ENCODE measurements around the gene RCSD1.

Gene RCSD1, protein sequence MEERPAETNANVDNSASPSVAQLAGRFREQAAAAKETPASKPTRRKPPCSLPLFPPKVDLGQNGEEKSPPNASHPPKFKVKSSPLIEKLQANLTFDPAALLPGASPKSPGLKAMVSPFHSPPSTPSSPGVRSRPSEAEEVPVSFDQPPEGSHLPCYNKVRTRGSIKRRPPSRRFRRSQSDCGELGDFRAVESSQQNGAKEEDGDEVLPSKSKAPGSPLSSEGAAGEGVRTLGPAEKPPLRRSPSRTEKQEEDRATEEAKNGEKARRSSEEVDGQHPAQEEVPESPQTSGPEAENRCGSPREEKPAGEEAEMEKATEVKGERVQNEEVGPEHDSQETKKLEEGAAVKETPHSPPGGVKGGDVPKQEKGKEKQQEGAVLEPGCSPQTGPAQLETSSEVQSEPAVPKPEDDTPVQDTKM

GRCh38 chr1:167629681-167630567 is at the start of gene RCSD1:
Gene RCSD1, plus strand, starts transcription at chr1:167630232. Its CDS starts 192 bp downstream, at chr1:167630424.
- Histone ChIP-seq H3K9me2 (ENCODE audit: low read depth, low read length) (no peaks in the 10 kb centered on the region), H4K20me1 (ENCODE audit: insufficient read depth, low read length) (no peaks in the 10 kb centered on the region), H3K36me3 (ENCODE audit: insufficient read depth, low read length) (peaks cover 41% of the 10 kb centered on the region), H3K79me2 (ENCODE audit: insufficient read depth, low read length) (peaks cover 48% of the 10 kb centered on the region), H3K9me3 (ENCODE audit: low read length) (no peaks in the 10 kb centered on the region), H3K4me3 (ENCODE audit: low read depth, low read length, poor library complexity, severe bottlenecking) (peak within 1 kb of the TSS; percentile 96), H3K4me2 (ENCODE audit: low read length) (peak within 1 kb of the TSS; percentile 86), H3K4me1 (ENCODE audit: insufficient read depth, low read length, severe bottlenecking) (peaks cover 73% of the 10 kb centered on the region), H3K9ac (ENCODE audit: low read length) (peak within 1 kb of the TSS; percentile 94), H2AFZ (ENCODE audit: low read length) (no peak within 1 kb of the TSS), H3K27me3 (ENCODE audit: insufficient read depth, low read length) (no peaks in the 10 kb centered on the region), H3K27ac (ENCODE audit: low read depth, low read length, poor library complexity, severe bottlenecking) (peak within 1 kb of the TSS; percentile 99), H3F3A (ENCODE audit: insufficient read depth, low read length) (peaks cover 4% of the 10 kb centered on the region; the same call in 1 of the 2 replicates)
- TF ChIP-seq, protein P1, sequence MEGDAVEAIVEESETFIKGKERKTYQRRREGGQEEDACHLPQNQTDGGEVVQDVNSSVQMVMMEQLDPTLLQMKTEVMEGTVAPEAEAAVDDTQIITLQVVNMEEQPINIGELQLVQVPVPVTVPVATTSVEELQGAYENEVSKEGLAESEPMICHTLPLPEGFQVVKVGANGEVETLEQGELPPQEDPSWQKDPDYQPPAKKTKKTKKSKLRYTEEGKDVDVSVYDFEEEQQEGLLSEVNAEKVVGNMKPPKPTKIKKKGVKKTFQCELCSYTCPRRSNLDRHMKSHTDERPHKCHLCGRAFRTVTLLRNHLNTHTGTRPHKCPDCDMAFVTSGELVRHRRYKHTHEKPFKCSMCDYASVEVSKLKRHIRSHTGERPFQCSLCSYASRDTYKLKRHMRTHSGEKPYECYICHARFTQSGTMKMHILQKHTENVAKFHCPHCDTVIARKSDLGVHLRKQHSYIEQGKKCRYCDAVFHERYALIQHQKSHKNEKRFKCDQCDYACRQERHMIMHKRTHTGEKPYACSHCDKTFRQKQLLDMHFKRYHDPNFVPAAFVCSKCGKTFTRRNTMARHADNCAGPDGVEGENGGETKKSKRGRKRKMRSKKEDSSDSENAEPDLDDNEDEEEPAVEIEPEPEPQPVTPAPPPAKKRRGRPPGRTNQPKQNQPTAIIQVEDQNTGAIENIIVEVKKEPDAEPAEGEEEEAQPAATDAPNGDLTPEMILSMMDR (IDR thresholded peaks at IDR 0.05; ENCODE audit: low read length): no peak
- TF ChIP-seq EZH2 (IDR thresholded peaks at IDR 0.05; ENCODE audit: borderline replicate concordance, low read length): no peak

DNA sequence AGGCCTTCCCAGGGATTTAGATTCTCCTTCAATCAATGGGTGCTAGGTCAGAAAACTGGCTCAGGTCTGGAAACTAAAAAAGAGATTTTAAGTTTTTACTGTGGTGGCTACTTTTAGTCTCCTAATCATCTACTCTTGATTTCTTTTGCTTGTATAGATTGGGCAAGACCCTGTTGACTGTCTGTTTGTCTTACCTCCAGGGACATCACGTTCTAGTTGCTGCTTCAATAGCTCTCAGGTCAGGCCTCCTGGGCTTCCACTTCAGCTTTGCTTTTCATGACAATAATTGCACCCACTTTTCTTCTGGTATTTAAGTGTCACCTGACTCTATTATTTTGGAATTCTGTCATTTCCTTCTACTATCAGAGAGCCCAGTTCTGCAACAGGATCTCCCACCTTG is 48.0 kb upstream of the RCSD1 start:
- H3K4me2 ChIP-seq (ENCODE audit: low read length): no peak overlapping the region
- no peaks in the 10 kb centered on the region for H4K20me1 ChIP-seq (ENCODE audit: insufficient read depth, low read length)
- H3K36me3 ChIP-seq (ENCODE audit: insufficient read depth, low read length): peaks cover 12% of the 10 kb centered on the region
- no peaks in the 10 kb centered on the region for H3K9me2 ChIP-seq (ENCODE audit: low read depth, low read length)
- no peak overlapping the region for H2AFZ ChIP-seq (ENCODE audit: low read length)
- H3K27me3 ChIP-seq (ENCODE audit: insufficient read depth, low read length): no peaks in the 10 kb centered on the region
- no peaks in the 10 kb centered on the region for H3F3A ChIP-seq (ENCODE audit: insufficient read depth, low read length)
- H3K4me3 ChIP-seq (ENCODE audit: low read depth, low read length, poor library complexity, severe bottlenecking): no peak overlapping the region
- no peak for TF ChIP-seq EZH2 (IDR thresholded peaks at IDR 0.05; ENCODE audit: borderline replicate concordance, low read length)
- TF ChIP-seq, protein P1 (IDR thresholded peaks at IDR 0.05; ENCODE audit: low read length): no peak
- H3K9me3 ChIP-seq (ENCODE audit: low read length): no peaks in the 10 kb centered on the region
- no peak overlapping the region for H3K27ac ChIP-seq (ENCODE audit: low read depth, low read length, poor library complexity, severe bottlenecking)
- no peak overlapping the region for H3K9ac ChIP-seq (ENCODE audit: low read length)
- no peaks in the 10 kb centered on the region for H3K79me2 ChIP-seq (ENCODE audit: insufficient read depth, low read length)
- no peaks in the 10 kb centered on the region for H3K4me1 ChIP-seq (ENCODE audit: insufficient read depth, low read length, severe bottlenecking)

GRCh38 chr1:167582722-167583121 is 47.3 kb upstream of the RCSD1 start:
- TF ChIP-seq, protein P1 (IDR thresholded peaks at IDR 0.05; ENCODE audit: low read length): no peak
- TF ChIP-seq EZH2 (IDR thresholded peaks at IDR 0.05; ENCODE audit: borderline replicate concordance, low read length): no peak
- Histone ChIP-seq H4K20me1 (ENCODE audit: insufficient read depth, low read length) (no peaks in the 10 kb centered on the region), H3F3A (ENCODE audit: insufficient read depth, low read length) (no peaks in the 10 kb centered on the region), H3K4me2 (ENCODE audit: low read length) (no peak overlapping the region), H3K4me1 (ENCODE audit: insufficient read depth, low read length, severe bottlenecking) (no peaks in the 10 kb centered on the region), H2AFZ (ENCODE audit: low read length) (no peak overlapping the region), H3K9me2 (ENCODE audit: low read depth, low read length) (no peaks in the 10 kb centered on the region), H3K9me3 (ENCODE audit: low read length) (no peaks in the 10 kb centered on the region), H3K9ac (ENCODE audit: low read length) (no peak overlapping the region), H3K36me3 (ENCODE audit: insufficient read depth, low read length) (peaks cover 12% of the 10 kb centered on the region), H3K27ac (ENCODE audit: low read depth, low read length, poor library complexity, severe bottlenecking) (no peak overlapping the region), H3K27me3 (ENCODE audit: insufficient read depth, low read length) (no peaks in the 10 kb centered on the region), H3K4me3 (ENCODE audit: low read depth, low read length, poor library complexity, severe bottlenecking) (no peak overlapping the region), H3K79me2 (ENCODE audit: insufficient read depth, low read length) (no peaks in the 10 kb centered on the region)

Measured in OCI-LY1 (cell line).